GM12891 (cell line): ENCODE measurements around the gene IFIT3.

Experiments used
- POLR2AphosphoS5 ChIP-seq: IDR thresholded peaks from 2 replicates; pipeline ENCODE4 v1.6.1; 2011; ENCODE audit warnings: low read depth, low read length, control low read depth
- SPI1 ChIP-seq: IDR thresholded peaks from 2 replicates; pipeline ENCODE4 v1.6.1; 2011; ENCODE audit warnings: low read depth, low read length, control low read depth

- TF ChIP-seq POLR2AphosphoS5 (no peak), SPI1 (peak; percentile 67)
These were observed 4.4 kb downstream of the IFIT3 start for GRCh38 chr10:89332123-89332633.
